Activated naive CD4-positive, alpha-beta T cell treated with anti-CD3 and anti-CD28 coated beads, Interleukin-2, amount 50 U/mL, for 72 hours (primary cell): ENCODE data around the gene PLEKHD1. TPM values are rescaled to one million over a fixed set of nuclear protein-coding genes. Genes with fewer than 3 reads are reported as not detected.
A peak's percentile ranks its signal among the peaks of the same experiment; 100 is the strongest.
"Not testable (repeated sequence)": the region's sequence is repeated elsewhere in the genome, so short reads cannot be mapped to it uniquely, and the experiment has no call there.

Source experiments
- ATAC-seq, 2 donors: fragments of 150-1000 bp; cut with Tn5 transposase; 2 replicates each; pipeline ENCODE4 v1.10.0; 2021; ENCODE audit warnings: mild to moderate bottlenecking in 2 of 2, moderate library complexity in 2 of 2
- DNase-seq, 2 donors: peaks; one replicate each; pipeline ENCODE4 v3.0.0; 2021 to 2022; ENCODE audit warnings: low spot score in 2 of 2
- H3K27ac Mint-ChIP-seq, 2 donors: one replicate each; pipeline ENCODE4 v1.8.0; 2022; ENCODE audit warnings: mild to moderate bottlenecking in 2 of 2, mixed read lengths in 2 of 2
- H3K36me3 Mint-ChIP-seq, 2 donors: one replicate each; pipeline ENCODE4 v1.8.0; 2022; ENCODE audit warnings: mixed read lengths in 2 of 2
- H3K9me3 Mint-ChIP-seq, 2 donors: one replicate each; pipeline ENCODE4 v1.8.0; 2022; ENCODE audit warnings: mixed read lengths in 2 of 2
- total RNA-seq, 2 donors: library from RNA; stranded (reverse); gene quantifications; one replicate each; pipeline ENCODE4 v1.2.3, GENCODE V29; 2022

The PLEKHD1 gene
- total RNA-seq, 2 donors from 2014 or later: 0.05 to 0.12 TPM

DNA sequence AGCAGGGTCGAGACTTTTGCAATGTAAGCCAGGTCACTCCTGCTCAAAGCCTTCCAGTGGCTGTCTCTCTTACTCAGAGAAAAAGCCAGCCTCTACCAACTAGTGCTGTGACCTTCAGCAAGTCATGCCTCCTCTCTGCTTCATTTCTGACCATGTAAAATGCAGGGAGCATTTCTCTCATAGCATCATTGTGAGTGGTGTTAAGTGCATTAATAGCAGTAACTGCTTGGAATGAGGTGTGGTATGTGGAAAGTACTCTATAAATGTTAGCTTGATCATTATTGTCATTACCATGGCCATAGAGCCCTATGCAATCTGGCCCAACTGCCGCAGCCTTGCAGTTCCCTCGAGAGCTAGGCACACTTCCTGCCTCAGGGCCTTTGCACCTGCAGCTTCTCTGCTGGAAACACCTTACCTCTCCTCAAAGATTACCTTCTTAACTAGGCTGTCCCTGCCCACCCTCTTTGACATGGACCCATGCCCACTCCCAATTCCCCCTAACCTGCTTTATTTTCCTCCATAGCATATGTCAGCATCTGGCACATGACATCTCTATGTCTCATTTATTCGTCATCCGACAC, 10.9 kb downstream of the PLEKHD1 start:
- ATAC-seq (no peak), DNase-seq (no peak)
- no peaks in the 10 kb centered on the region for H3K9me3 Mint-ChIP-seq
- no peaks in the 10 kb centered on the region for H3K36me3 Mint-ChIP-seq
- H3K27ac Mint-ChIP-seq: no peak overlapping the region

GRCh38 chr14:69497866-69498265, 13.3 kb downstream of the PLEKHD1 start:
- not testable (repeated sequence) for DNase-seq, H3K36me3 Mint-ChIP-seq, H3K27ac Mint-ChIP-seq, ATAC-seq, H3K9me3 Mint-ChIP-seq

GRCh38 chr14:69498286-69498685, 13.8 kb downstream of the PLEKHD1 start:
- H3K27ac Mint-ChIP-seq, ATAC-seq, DNase-seq, H3K9me3 Mint-ChIP-seq, H3K36me3 Mint-ChIP-seq: not testable (repeated sequence)

- ATAC-seq (no peak), DNase-seq (no peak)
- no peaks in the 10 kb centered on the region for H3K9me3 Mint-ChIP-seq
- H3K27ac Mint-ChIP-seq: no peak overlapping the region
- H3K36me3 Mint-ChIP-seq: no peaks in the 10 kb centered on the region
Measured at GRCh38 chr14:69499436-69499835, 14.9 kb downstream of the PLEKHD1 start.

- H3K36me3 Mint-ChIP-seq: no peaks in the 10 kb centered on the region
- ATAC-seq (no peak), DNase-seq (no peak)
- H3K9me3 Mint-ChIP-seq: no peaks in the 10 kb centered on the region
- no peak overlapping the region for H3K27ac Mint-ChIP-seq
Measured at GRCh38 chr14:69500096-69500495, 15.6 kb downstream of the PLEKHD1 start.

GRCh38 chr14:69500736-69501135, 16.2 kb downstream of the PLEKHD1 start:
- Mint-ChIP-seq H3K36me3 (no peaks in the 10 kb centered on the region), H3K27ac (no peak overlapping the region), H3K9me3 (no peaks in the 10 kb centered on the region)
- no peak for DNase-seq
- no peak for ATAC-seq

DNA sequence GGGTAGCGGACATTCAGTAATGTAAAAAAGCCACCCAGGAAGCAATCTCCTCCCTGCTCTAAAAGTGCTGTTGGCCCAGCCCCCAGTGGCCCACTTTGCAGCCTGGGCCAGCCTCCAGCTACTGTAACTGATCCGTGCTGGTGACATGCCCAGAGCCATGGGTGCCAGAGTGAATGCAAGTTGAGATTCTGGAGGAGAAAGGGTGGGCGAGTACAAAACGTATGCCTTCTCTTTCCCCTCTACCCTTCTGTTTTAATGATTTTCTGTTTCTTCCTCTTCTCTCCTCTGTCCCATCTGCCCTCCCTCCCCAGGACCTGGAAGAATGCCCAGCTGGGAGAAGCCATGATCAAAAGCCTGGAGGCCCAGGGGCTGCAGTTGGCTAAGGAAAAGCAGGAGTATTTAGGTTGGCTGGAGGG, 16.9 kb downstream of the PLEKHD1 start:
- Mint-ChIP-seq H3K36me3 (no peaks in the 10 kb centered on the region), H3K27ac (no peak overlapping the region), H3K9me3 (no peaks in the 10 kb centered on the region)
- DNase-seq (no peak), ATAC-seq (no peak)

DNA sequence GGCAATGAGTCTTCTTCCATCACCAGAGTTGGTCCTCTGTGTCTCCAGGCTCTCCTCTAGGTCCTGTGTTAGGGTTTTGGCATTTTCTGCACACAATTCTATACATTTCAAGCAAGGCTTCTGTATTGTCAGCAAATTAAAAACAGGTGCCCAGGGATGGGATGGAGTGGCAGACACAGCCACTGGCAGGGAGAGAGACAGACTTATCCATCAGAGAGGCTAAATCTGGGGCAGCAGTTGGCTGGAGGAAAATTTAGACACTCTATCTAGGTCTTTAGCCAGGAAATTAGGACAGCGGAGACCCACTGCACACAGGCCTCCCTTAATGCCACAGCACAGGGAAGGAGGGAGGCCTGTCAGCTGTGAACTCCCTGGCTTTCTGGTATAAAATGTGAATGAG, 20.2 kb downstream of the PLEKHD1 start:
- no peak overlapping the region for H3K27ac Mint-ChIP-seq
- ATAC-seq (no peak), DNase-seq (no peak)
- no peaks in the 10 kb centered on the region for H3K36me3 Mint-ChIP-seq
- H3K9me3 Mint-ChIP-seq: no peaks in the 10 kb centered on the region

DNA sequence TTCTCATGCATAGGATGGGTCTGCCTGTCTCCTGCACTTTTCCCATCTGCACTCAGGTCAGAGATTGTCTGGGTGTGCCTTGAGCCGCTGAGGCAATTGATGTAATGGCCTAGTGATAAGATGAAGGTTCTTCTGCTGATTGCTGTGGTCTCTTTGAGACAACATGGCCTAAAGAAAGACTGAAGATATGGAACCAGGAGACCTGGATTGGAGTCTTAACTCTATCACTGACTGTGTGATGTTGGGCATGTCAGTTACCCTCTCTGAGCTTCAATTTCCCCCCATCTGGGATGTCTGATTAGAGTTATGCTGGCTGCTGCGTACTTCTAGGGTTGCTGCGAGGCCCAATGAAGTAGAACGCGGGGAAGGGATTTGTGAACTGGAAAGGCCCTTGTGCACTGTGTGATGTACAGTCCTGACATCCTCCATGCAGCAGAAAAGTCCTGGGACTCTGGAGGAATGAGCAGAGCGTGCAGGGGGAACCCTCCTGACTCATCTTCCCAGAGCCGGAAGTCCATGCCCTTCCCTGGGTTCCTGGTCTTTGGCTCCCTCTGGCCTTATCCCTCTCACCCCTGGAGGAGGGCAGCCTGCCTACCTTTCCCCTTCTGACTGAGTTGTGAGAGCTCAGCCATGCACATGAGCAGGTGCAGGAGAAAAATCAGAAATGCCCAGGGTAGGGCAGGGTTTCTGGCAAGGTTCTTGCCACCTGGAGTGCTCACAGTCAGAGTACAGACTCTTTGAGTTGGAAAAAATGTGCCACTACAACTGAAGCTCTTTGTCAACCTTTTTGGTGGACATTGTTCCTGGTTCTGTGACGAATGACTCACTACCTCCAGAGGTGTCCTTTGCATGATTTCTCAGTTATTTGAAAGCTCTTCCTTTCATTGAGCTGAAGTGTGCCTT, 21.1 kb downstream of the PLEKHD1 start:
- no peak overlapping the region for H3K27ac Mint-ChIP-seq
- H3K36me3 Mint-ChIP-seq: no peaks in the 10 kb centered on the region
- no peak for DNase-seq
- peak; percentile 13 to 20 for ATAC-seq
- H3K9me3 Mint-ChIP-seq: no peaks in the 10 kb centered on the region

GRCh38 chr14:69506241-69506595, 21.7 kb downstream of the PLEKHD1 start:
- ATAC-seq (no peak), DNase-seq (no peak)
- H3K9me3 Mint-ChIP-seq: no peaks in the 10 kb centered on the region
- no peak overlapping the region for H3K27ac Mint-ChIP-seq
- no peaks in the 10 kb centered on the region for H3K36me3 Mint-ChIP-seq

- H3K36me3 Mint-ChIP-seq: peaks cover 0 to 4% of the 10 kb centered on the region in 2 donors
- ATAC-seq: no peak
- H3K27ac Mint-ChIP-seq: no peak overlapping the region
- DNase-seq: no peak
- H3K9me3 Mint-ChIP-seq: no peaks in the 10 kb centered on the region
Measured at GRCh38 chr14:69518289-69519101, 34.0 kb downstream of the PLEKHD1 start.

- DNase-seq (no peak), ATAC-seq (no peak)
- Mint-ChIP-seq H3K9me3 (no peaks in the 10 kb centered on the region), H3K36me3 (peaks cover 0 to 4% of the 10 kb centered on the region in 2 donors), H3K27ac (no peak overlapping the region)
Measured at GRCh38 chr14:69519204-69520100, 34.9 kb downstream of the PLEKHD1 start.

DNA sequence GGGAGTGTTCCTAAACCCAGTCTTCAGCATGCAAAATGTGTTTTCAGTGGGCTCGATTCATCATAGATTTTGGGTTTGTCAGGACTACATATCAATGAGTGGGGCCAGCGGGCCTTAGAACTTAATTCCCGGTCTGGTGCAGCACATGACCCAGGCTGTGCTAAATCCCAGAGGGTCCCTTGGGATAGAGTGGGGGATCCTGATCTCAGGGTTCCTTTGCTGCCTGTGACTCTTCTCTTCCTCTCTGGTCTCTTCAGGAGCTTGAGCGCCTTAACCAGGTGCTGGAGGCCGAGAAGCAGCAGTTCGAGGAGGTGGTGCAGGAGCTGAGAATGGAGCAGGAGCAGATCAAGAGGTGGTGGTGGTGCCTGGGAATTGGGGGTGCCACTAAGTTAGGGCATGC, 37.5 kb downstream of the PLEKHD1 start:
- no peak for ATAC-seq
- no peaks in the 10 kb centered on the region for H3K36me3 Mint-ChIP-seq
- no peak for DNase-seq
- no peaks in the 10 kb centered on the region for H3K9me3 Mint-ChIP-seq
- H3K27ac Mint-ChIP-seq: peak overlapping the region in 1 of 2 donors; percentile 4

DNA sequence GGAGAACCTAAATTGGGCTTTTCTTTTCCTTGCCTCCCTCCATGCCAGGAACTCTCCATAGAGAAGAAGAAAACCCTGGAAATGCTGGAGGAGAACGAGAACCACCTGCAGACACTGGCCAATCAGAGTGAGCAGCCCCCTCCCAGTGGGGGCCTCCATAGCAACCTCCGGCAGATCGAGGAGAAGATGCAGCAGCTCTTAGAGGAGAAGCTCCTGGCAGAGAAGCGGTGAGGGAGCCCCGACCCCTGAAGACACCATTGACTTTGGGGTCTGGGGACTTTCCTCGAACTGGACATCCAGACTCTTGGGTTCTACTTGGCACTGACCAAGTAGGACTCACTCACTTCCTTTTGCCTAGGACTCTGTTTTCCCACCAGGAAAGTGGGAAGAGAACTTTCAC, 41.4 kb downstream of the PLEKHD1 start:
- H3K9me3 Mint-ChIP-seq: no peaks in the 10 kb centered on the region
- no peak overlapping the region for H3K27ac Mint-ChIP-seq
- H3K36me3 Mint-ChIP-seq: no peaks in the 10 kb centered on the region
- DNase-seq (no peak), ATAC-seq (no peak)

GRCh38 chr14:69527635-69528034, 43.1 kb downstream of the PLEKHD1 start:
- no peak for DNase-seq
- ATAC-seq: no peak
- Mint-ChIP-seq H3K9me3 (no peaks in the 10 kb centered on the region), H3K36me3 (no peaks in the 10 kb centered on the region), H3K27ac (no peak overlapping the region)

- DNase-seq (no peak), ATAC-seq (no peak)
- H3K36me3 Mint-ChIP-seq: no peaks in the 10 kb centered on the region
- H3K9me3 Mint-ChIP-seq: no peaks in the 10 kb centered on the region
- H3K27ac Mint-ChIP-seq: no peak overlapping the region
Measured at GRCh38 chr14:69528143-69528542, 43.6 kb downstream of the PLEKHD1 start.
